ENCODE measurements around the gene CACNB4.
"Not testable (repeated sequence)": the region's sequence is repeated elsewhere in the genome, so short reads cannot be mapped to it uniquely, and the experiment has no call there.

The CACNB4 gene

DNA sequence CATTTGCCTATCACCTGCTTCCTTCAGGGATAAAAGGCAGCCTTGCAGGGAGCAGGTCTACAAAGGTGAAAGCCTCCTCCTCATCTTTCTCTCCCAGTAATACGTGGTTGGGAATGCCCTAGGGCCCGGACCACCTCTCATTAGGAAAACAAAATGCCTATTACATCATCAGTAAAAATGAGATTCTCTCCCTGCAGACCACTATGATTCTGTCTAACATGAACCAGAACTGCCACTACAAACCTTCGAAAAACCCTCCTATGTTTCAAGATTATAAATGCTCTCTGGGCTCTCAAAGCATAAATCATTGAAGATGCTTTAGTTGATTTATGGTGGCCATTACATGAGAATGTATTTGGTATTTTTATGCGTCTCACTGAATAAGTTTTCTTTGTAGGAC is 162.2 kb downstream of the CACNB4 start:
- no peak for DNase-seq

DNA sequence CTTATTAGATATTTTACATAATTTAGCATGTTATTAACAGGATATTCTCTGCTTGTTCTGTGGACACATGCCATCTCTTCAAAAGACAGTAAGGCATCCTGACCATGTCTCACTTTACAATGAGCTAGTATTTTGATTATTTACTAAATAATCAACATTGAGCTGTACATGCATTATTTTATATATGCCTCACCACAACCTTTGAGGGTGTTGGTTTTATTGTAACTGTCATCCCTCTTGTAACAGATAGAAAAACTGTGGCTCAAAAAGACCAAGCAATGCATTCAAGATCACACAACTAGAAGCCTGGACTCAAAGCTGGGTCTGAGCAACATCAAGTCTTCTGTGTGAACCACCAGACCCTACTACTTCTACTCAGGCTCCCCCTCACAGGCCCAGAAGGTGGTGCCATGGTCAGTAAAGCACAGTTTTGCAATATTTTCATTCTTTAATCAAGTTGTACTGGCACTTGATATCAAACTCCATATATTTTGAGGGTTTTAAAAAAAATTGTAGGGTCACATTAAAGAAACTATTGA is 165.5 kb downstream of the CACNB4 start:
- no peak for DNase-seq

DNA sequence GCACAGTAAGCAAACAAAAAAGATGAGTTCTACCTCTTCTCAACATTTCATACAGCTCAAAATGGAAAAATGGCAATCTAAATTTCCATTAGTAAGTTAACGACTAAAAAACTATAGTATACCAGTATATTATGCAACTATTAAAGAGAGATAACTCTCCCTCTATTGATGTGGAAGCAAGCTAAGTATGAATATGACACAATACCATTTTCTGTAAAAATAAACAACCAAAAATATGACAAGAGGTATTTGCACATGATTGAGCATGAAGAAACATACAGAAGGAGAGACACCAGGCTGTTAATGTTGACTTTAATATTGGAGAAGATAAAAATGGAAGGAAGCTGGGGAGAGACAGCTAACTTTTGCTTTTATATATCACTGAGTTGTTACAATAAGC is 167.1 kb downstream of the CACNB4 start:
- DNase-seq, result no peak

DNA sequence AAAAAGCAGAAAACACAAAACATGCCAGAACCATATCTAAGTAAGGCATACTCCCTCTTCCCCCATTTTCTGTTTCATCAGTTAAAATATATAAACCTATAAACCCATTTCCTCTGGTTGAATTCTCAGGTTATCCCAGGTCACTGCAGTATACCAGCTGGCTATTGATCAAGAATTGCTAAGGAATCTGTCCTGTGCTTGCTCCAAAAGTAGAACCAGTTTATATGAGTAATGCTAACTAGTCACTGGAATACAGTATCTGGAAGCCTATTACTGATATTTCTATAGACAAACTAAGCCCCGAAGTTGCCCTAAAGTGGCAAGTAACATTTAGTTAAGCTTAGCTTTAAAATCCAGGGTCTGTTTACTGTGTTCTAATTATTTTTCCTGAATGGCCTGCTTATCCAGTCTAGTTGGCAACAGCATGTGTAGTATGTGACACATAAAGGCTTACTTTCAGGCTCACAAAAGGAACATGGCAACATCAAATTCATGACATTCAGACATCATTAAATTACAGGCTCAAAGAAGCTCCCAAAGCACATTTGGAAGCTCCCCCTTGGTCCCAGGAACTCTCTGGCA is 167.7 kb downstream of the CACNB4 start:
- DNase-seq, result no peak

DNA sequence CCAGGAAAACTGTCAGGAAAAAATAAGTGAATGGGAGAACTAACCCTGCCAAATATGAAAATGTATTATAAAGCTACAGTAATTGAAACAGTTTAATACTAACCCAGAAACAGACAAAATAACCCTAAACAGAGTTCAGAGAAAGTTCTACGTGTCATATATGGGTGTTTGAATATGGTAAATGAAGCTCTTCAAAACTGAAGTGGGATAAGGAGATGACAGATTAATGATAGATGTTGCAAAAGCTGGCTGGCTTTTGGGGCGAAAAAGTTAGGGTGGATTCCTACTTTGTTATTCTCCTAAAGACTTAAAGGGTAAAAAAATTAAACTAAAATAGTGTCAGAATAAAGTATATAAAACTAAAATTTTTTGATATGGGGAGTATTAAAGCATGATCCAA is 168.8 kb downstream of the CACNB4 start:
- DNase-seq, result no peak

DNA sequence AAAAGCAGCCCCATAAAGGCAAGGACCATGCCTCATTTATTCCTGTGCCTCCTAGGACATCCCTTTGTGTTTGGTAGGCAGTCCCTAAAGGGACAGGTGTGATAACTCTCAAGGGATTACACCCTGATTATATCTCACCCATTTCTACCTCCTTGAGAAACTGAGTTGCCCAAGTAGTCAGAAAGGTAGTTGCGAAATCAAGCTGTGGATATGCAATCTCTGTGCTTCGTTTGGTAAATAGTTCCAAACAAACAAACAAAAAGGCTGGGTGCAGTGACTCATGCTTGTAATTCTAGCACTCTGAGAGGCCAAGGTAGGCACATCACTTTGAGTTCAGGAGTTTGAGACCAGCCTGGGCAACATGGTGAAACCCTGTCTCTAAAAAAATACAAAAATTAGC is 170.5 kb downstream of the CACNB4 start:
- no peak for DNase-seq

DNA sequence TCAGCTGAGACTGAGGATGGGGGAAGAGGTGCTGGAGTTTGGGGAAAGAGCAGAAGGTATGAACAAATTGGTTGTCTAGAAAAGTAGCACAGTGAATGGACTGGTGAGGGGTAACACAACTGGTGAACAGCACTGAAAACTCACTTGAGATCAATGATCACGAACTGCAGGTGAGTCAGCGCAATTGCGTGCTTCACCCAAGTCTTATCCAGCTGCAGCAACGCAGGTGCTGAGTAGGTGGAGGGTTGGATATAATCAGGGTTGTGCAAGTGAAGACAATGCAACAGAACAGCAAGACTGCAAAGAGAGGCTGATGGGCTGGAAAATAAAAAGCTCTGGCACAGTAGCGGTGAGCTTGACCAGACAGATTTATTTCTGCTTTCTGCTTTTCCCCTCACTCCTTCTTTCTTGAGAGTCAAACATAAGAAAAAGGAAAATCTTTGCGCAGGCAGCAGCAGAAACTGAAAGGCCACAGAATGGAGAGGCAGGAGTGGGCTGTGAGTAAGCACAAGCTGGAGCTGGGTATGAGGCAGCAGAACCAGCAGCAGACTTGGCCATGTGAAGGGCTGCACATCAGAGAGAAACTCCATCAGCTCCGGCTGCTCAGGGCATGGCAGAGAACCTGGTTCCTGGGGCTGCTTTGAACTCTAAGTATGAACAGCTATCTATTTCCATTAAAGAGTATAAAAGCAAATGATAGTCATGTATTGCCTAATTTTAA is 171.2 kb downstream of the CACNB4 start:
- no peak for DNase-seq

DNA sequence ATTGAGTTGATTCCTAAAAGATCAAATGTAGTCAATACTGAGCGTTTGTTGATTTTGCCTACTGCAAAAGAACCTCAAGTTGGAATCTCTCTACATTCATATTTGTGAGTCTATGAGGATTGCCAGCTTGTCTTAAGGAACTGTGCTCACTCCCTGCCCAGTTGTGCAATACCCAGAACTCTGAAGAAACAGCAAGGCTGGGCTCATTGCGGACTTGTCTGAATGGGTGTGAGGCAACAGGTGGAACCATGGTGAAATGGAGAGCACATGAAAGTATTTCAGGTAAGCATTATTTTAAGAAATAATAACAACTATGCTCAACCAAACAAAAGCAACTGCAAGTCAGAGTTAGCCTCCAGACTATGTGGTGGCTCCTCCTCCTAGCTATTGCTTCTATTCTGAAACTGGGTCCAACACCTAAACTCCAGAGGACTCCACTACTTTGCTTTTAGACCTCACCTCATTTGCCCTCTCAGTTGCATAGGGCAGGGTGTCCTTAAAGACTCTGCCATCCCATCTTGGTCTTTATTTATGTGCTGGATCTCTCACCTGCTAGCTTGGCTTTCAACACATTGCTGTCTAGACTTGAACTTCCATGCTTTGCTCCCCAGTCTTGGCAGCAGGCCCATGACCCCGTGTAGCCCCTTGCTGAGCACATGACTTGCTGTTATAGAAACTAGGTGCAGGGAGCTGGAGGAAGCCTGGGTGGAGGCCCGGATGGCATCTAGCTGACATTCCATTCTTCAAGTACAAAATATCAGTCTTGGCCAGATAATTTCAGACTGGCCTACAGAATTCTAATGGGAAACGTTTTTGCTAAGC is 175.8 kb downstream of the CACNB4 start:
- no peak for DNase-seq

DNA sequence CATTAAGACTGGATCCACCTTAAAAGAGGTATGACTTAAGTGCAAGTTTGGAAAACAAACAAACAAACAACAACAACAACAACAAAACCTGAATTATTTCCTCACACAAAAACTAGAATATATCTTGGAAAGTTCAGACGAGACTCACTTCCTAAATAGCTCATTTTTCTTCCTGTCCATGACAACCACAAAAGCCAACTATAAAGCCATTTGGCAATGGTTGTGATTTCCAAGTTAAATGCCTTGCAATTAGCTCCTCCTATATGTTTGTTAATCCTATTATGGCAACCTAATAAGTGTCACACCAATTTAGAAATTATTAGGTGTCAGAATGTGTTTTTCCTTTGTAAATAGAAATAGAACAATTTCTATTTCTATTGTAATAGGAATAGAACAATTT is 179.1 kb downstream of the CACNB4 start:
- no peak for DNase-seq

DNA sequence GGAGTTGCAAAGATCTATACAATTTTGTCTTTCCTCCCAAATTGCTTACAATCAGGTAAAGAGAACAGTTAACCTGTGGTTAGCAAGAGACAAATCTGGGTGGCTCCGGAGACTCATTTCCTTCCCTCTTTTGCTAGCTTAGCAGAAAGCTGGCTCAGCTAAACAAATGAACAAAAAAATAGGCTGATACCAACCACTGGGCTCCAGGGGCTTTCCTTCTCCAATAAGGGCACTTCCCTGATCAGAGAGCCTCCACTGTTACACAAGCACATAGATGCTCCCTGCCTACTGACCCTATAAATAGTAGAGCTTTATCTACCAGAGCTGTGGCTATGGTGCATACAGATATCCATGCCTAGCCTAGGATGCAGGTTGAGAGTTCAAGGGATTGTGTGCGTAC is 180.5 kb downstream of the CACNB4 start:
- DNase-seq, result no peak

DNA sequence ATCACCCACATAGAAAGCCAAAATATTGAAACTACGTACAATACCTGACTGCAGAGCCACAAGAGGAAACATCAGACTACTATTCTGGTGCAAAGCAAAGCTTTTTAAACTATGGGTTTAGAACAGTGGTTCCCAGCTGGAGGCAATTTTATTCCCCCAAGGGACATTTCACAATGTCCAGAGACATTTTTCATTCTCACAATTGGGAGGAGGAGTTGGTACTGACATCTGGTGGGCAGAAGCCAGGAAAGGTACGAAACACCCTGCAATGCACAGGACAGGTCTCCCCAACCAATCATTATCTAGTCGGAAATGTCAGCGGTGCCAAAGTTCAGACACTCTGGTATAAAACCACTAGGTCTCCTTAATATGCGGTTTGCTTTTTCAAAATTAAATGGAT is 182.2 kb downstream of the CACNB4 start:
- DNase-seq, result no peak

DNA sequence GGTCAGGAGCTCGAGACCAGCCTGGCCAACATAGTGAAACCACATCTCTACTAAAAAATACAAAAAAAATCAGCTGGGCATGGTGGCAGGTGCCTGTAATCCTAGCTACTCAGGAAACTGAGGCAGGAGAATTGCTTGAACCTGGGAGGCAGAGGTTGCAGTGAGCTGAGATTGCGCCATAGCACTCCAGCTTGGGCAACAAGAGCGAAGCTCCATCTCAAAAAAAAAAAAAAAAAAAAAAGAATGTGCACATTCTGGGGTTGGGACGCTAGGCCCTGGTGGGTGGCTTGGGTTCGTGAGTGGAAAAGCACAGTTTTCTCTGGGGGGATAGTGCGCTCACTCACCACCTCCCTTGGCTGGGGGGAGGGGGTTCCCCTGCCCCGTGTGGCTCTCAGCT is 183.2 kb downstream of the CACNB4 start:
- DNase-seq, result not testable (repeated sequence)

DNA sequence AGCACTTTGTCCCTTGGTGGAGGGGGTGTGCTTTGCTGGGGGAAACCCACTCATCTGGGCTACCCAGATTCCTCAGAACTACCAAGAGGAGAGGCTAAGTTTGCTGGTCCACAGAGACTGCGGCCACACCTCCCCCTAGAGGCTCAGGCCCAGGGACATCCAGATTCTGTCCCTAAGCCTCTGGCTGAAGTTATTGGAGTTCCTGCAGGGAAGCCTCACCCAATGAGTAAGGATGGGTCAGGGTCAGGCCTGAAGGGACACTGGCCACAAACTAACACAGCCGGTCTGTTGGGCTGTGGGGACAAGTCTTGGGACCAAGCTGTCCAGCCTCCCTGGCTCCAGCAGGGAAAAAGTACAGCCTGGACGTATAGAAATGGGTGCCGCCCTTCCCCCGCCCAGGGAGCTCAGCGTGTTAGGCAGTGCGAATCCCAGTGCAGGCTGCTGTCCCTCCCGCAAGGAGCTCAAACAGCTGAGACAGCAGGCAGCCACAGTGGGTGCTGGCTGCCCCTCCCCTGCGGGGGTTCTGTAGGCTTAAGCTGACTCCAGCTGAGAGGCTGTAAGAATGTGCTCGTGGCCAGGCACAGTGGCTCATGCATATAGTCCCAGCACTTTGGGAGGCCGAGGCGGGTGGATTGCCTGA is 183.7 kb downstream of the CACNB4 start:
- no peak for DNase-seq

DNA sequence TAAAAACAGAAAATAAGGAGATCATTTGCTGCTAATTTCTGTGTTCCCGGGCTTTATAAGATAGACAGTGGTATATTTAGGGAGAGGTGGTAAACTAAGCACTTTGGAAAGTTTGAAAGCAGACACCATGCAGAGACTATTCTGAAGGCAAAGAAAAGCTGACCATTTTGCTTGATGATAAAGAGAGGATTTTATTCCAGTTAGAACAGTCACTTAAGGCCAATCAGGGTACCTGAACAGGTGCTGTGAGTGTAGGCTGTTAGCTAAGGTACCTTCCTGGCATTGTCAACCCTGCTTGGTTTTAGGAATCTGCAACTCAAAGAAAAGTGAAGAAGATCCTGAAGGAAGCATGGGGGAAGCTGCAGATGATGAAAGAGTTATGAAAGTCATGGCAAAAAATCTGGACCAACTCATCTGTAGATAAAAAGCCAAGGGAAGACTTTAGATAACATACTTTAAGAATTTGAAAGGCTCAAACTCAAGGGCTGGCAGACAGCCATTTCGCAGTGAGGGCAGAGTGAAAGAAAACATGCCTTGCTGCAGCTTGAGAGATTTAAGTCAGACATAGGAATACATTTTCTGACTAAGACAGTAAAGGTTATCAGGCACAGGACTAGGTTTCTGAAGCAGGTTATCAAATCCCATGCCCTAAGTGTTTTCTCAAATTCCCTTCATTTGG is 190.5 kb downstream of the CACNB4 start:
- DNase-seq, result no peak

DNA sequence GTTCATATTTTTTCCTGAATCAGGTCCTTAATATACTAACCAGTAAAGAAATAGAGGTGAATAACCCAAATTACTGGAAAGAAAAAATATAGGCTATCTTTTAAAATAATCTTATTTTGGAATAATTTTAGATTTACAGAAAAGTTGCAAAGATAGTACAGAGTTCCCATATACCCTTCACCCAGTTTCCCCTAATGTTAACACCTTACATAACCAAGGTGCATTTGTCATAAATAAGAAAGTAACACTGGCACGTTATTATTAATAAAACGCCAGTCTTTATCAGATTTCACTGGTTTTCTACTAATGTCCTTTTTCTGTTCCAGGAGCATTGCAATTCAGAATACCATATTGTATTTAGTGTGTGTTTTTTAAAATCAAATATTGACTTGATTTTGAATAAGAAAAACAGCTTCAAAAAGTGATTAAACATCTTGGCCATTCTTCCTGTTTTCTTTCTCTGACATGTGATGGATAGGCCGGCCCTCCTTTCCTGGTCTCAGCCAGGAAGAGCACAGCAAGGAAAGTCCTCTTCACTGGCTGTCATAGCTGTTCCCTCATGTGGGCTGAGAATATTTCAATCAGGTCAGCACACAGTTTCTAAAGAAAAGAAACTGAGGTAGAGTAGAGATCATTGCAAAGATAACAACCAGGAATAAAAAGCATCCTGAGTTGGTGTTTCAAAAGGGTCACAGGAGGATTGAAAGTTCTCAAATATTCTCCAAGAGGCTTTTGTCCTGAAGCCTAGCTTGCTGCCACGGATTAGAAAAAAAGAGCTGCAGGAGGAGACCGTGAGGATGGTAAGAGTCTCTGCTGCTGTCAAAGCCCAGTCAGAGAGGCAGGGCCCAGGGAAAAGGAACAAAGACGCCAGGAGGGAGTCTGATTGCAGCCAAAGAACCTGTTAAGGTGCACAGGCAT is 191.3 kb downstream of the CACNB4 start:
- DNase-seq, result no peak

DNA sequence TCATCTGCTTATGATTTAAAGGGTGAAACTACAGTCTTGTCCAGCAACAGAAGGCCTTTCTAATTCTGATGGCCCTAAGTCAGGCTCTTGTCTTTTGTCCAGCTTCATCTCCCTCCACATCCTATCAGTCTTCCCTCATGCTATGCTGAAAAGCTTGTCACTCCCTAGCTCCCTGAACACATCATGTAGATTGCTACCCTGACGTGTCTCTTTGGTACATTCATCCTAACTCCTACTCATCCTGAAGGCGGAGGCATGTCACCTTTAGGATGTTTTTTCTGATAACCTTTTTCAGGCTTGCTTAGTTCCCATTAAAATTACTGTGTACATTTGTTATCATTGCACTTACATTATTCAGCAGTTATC is 192.2 kb downstream of the CACNB4 start:
- DNase-seq, result no peak

DNA sequence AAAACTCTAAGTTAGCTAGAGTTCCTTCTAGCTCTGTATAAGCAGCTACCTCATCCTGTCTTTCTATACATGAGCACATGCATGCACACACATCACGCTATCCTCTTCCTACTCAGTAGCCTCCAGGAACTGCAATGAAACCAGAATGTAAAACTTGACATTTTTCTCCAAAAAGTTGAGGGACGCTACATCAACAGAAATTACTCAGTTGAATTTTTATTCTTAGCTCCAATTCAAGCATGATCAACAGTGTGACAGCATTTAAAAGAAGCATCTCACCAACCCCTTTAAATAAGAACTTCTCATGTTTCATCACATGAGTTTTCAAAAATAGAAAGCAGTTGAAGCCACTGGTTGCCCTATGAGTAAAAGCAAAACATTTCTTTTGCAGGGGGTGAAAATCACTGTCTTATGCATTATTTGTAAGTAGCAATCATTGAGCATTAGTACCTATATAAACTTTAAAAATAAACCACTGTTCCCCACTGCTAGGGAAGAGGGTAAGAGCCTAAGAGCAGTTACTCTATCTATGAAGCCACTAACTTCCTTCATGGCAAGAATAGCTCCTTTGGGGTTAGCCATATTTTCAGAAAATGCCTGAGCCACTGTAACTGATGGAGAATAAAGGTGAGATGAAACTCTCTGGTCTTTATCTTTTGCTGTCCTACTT is 192.7 kb downstream of the CACNB4 start:
- no peak for DNase-seq

DNA sequence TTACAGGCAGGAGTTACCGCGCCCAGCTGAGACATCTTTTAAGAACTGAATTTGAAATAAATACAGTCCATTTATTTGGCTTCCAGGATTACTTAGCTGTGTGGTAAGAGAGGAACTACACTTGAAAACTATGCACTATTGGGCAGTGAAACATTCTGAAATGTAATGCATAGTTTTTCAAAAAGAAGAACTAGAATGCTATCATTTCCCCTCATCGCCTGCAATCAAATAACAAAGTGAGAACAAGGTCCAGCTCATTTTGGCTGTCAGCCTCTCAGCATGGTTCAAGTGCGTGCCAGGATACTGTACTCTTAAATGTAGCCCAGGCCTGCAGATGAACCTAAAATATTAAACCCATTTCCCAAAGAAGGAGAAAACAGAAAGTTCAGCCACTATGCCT is 194.0 kb downstream of the CACNB4 start:
- no peak for DNase-seq

DNA sequence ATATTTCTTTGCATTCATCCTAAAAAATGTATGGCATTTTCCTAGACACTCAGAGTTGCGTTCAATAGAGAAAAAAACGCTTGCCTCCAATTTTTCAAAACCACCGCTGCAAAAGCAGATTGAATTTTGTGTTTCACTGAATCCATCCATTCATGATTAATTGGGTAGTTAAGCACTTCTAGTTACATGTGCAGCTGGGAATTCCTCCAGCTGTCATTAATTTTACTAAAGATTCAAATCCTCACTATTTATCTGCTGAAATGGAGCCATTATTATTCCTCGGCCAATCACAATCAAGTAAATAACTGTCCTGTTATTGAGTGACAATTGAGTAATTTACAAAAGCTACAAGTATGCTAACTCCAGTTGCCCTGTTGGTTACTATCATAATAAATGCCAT is 194.8 kb downstream of the CACNB4 start:
- DNase-seq, result no peak

DNA sequence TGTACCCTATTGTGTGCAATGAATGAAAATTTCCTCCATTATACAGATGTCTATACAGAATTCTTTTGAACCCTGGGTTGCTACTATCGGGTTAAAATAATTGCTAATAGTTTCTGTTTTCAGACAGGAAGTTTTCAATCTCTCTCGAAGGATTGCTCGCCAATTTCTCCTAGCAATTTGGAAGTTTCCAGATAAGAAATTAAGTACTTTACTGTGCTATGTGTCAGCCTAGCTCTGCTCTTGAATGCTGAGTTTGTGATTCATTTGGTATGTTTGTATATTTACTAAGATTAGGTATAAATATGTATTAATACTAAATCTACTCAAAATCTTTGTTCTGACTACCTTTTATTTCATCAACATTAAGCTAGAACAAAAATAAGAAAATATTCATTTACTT is 196.0 kb downstream of the CACNB4 start:
- DNase-seq, result no peak

DNA sequence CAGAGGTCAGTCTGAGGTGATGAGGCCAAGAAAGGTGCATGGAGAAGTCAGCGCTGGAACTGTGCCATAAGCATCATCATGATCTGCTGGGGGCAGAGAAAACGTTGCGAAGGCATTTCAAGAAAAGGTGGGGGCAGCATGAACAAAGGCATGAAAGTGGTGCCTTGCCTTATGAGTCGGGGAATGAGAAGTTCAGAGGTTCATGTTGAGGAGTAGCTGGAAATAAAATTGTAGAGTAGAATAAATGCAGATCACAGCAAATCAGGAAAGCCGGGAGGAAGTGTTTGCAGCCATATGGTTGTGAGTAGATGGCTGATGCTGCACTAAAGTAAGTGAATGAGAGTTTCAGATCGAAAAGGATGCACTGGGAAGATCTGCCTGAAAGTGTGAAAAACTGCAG is 198.5 kb downstream of the CACNB4 start:
- no peak for DNase-seq

All from T1000 (cell line).